Right lobe of liver (tissue), 4 donors: ENCODE results near the gene PLCL1.

ENCODE experiments used
- CTCF ChIP-seq, 4 donors: fragments of 200-600 bp in 3 of 4; fragments of 450-650 bp in 1 of 4; IDR thresholded peaks; one replicate each; pipeline versions ENCODE4 v1.5.1 to v1.8.0; 2016 to 2022; ENCODE audit warnings: antibody characterized with exemption in 4 of 4, mild to moderate bottlenecking in 2 of 4
- POLR2A ChIP-seq: fragments of 450-650 bp; IDR thresholded peaks from one replicate; pipeline ENCODE4 v1.6.1; 2017; ENCODE audit warnings: antibody characterized with exemption, mild to moderate bottlenecking
- donor health status: DM: no; HTN: no; CAD: no.
- donor health status: DM: no; HTN: no; CAD: no.
- donor health status: DM: no; HTN: yes; CAD: no.

- no peak for TF ChIP-seq CTCF (IDR thresholded peaks at IDR 0.05)
- TF ChIP-seq POLR2A, result no peak
Measured at GRCh38 chr2:197982565-197982964, 178.2 kb downstream of the PLCL1 start.
